CD14-positive monocyte (primary cell): ENCODE results near the gene LAMA4. TPM values are rescaled to one million over a fixed set of nuclear protein-coding genes. Genes with fewer than 3 reads are reported as not detected.

ENCODE experiments used
- DNase-seq, 3 donors: peaks; one replicate each; pipeline ENCODE4 v3.0.0-alpha.2; 2011 to 2022
- H2AFZ ChIP-seq: 2 replicates; pipeline ENCODE4 v1.6.0; 2012; ENCODE audit warnings: mild to moderate bottlenecking, low read depth, low read length, inconsistent platforms; ENCODE audit not compliant: insufficient read depth, poor library complexity, severe bottlenecking
- H3K27ac ChIP-seq, 2 donors: 1 replicate in 1 of 2; 2 replicates in 1 of 2; pipeline ENCODE4 v1.5.1; 2012 to 2013; ENCODE audit warnings: low read length in 2 of 2, control low read depth in 1 of 2, inconsistent platforms in 1 of 2, low read depth in 1 of 2, mild to moderate bottlenecking in 1 of 2
- H3K27me3 ChIP-seq, 2 donors: one replicate each; pipeline versions ENCODE4 v1.6.0 to v1.6.1; 2011 to 2013; ENCODE audit warnings: low read length in 2 of 2; ENCODE audit not compliant: control insufficient read depth in 2 of 2, insufficient read depth in 2 of 2
- H3K36me3 ChIP-seq, 2 donors: replicated peaks in 1 of 2; 1 replicate in 1 of 2; 2 replicates in 1 of 2; pipeline versions ENCODE4 v1.5.1 to v1.6.1; 2012 to 2013; ENCODE audit warnings: low read length in 2 of 2, control low read depth in 1 of 2, inconsistent platforms in 1 of 2, mild to moderate bottlenecking in 1 of 2; ENCODE audit not compliant: insufficient read depth in 2 of 2, control insufficient read depth in 1 of 2
- H3K4me1 ChIP-seq, 2 donors: 1 replicate in 1 of 2; 2 replicates in 1 of 2; pipeline versions ENCODE4 v1.5.1 to v1.6.1; 2012 to 2013; ENCODE audit warnings: low read length in 2 of 2, control low read depth in 1 of 2, inconsistent platforms in 1 of 2, mild to moderate bottlenecking in 1 of 2, moderate library complexity in 1 of 2; ENCODE audit not compliant: insufficient read depth in 2 of 2, control insufficient read depth in 1 of 2
- H3K4me2 ChIP-seq: replicated peaks from 2 replicates; pipeline ENCODE3; 2012; ENCODE audit warnings: low read length, moderate library complexity, mild to moderate bottlenecking; ENCODE audit not compliant: poor library complexity, severe bottlenecking; ENCODE audit errors: extremely low read depth
- H3K4me3 ChIP-seq, 3 experiments: fragments of 200-600 bp in 1 of 3; sonication (generic) in 1 of 3; replicated peaks in 1 of 3; 1 replicate in 2 of 3; 2 replicates in 1 of 3; pipeline ENCODE4 v1.5.1; 2011 to 2013; ENCODE audit warnings: low read length in 3 of 3, mild to moderate bottlenecking in 3 of 3, control low read depth in 2 of 3, low read depth in 2 of 3, inconsistent platforms in 1 of 3, moderate library complexity in 1 of 3
- H3K79me2 ChIP-seq: 2 replicates; pipeline ENCODE4 v1.6.0; 2012; ENCODE audit warnings: mild to moderate bottlenecking, control low read depth, inconsistent platforms, low read length, moderate library complexity; ENCODE audit not compliant: insufficient read depth
- H3K9ac ChIP-seq: 2 replicates; pipeline ENCODE4 v1.6.0; 2017; ENCODE audit warnings: low read length, mild to moderate bottlenecking; ENCODE audit not compliant: insufficient read depth, poor library complexity, severe bottlenecking
- H3K9me3 ChIP-seq, 2 donors: replicated peaks in 1 of 2; 1 replicate in 1 of 2; 2 replicates in 1 of 2; pipeline versions ENCODE4 v1.5.1 to v1.6.1; 2012 to 2013; ENCODE audit warnings: low read length in 2 of 2, control low read depth in 1 of 2; ENCODE audit not compliant: control insufficient read depth in 1 of 2, insufficient read depth in 1 of 2
- H4K20me1 ChIP-seq: 2 replicates; pipeline ENCODE4 v1.6.0; 2012; ENCODE audit warnings: mild to moderate bottlenecking, low read length, control low read depth, moderate library complexity; ENCODE audit not compliant: insufficient read depth
- H3K27ac Mint-ChIP-seq, 7 donors: one replicate each; pipeline ENCODE4 v1.8.0; 2020; ENCODE audit warnings: mild to moderate bottlenecking in 7 of 7, mixed read lengths in 7 of 7, moderate library complexity in 6 of 7, inconsistent platforms in 2 of 7
- H3K27me3 Mint-ChIP-seq, 3 donors: one replicate each; pipeline ENCODE4 v1.8.0; 2021 to 2022; ENCODE audit warnings: low read depth in 3 of 3, mild to moderate bottlenecking in 3 of 3, mixed read lengths in 3 of 3, moderate library complexity in 3 of 3, inconsistent platforms in 1 of 3
- H3K36me3 Mint-ChIP-seq, 2 donors: one replicate each; pipeline ENCODE4 v1.8.0; 2020; ENCODE audit warnings: mixed read lengths in 2 of 2, inconsistent platforms in 1 of 2, mild to moderate bottlenecking in 1 of 2
- H3K4me1 Mint-ChIP-seq: one replicate; pipeline ENCODE4 v1.8.0; 2020; ENCODE audit warnings: mild to moderate bottlenecking, mixed read lengths
- H3K4me3 Mint-ChIP-seq, 2 donors: one replicate each; pipeline ENCODE4 v1.8.0; 2020; ENCODE audit warnings: mild to moderate bottlenecking in 2 of 2, mixed read lengths in 2 of 2, moderate library complexity in 1 of 2
- H3K9me3 Mint-ChIP-seq, 7 donors: one replicate each; pipeline ENCODE4 v1.8.0; 2020 to 2022; ENCODE audit warnings: mixed read lengths in 7 of 7, mild to moderate bottlenecking in 6 of 7, moderate library complexity in 6 of 7, inconsistent platforms in 2 of 7
- WGBS: methylation state at CpG from one replicate; pipeline ENCODE4 v1.1.5; 2013; ENCODE audit warnings: missing lambda C conversion rate; ENCODE audit not compliant: insufficient coverage; 5-methylcytosine and 5-hydroxymethylcytosine counted together
- intact Hi-C, 2 donors: fragments of 100-400 bp; cut with micrococcal nuclease; formaldehyde crosslinking; loops; one replicate each; pipeline versions ENCODE4 v1.15.0 to v1.15.1; 2023
- polyA plus RNA-seq, 3 donors: library from polyadenylated mRNA; depleted of rRNA in 1 of 3; unstranded in 2 of 3; stranded (reverse) in 1 of 3; fragments of 300-500 nt in 2 of 3; fragments of >200 nt in 1 of 3; fragmentation: Illumina TruSeq in 2 of 3; gene quantifications; 1 replicate in 2 of 3; 2 replicates in 1 of 3; pipeline ENCODE4 v1.2.3, GENCODE V29; 2012 to 2021
- TF ChIP-seq, protein P1 (sequence below): fragments of 200-600 bp; IDR thresholded peaks from one replicate; pipeline ENCODE4 v1.8.0; 2022; ENCODE audit warnings: antibody characterized with exemption, mild to moderate bottlenecking

The LAMA4 gene
- polyA plus RNA-seq, 3 donors, result not detected

DNA sequence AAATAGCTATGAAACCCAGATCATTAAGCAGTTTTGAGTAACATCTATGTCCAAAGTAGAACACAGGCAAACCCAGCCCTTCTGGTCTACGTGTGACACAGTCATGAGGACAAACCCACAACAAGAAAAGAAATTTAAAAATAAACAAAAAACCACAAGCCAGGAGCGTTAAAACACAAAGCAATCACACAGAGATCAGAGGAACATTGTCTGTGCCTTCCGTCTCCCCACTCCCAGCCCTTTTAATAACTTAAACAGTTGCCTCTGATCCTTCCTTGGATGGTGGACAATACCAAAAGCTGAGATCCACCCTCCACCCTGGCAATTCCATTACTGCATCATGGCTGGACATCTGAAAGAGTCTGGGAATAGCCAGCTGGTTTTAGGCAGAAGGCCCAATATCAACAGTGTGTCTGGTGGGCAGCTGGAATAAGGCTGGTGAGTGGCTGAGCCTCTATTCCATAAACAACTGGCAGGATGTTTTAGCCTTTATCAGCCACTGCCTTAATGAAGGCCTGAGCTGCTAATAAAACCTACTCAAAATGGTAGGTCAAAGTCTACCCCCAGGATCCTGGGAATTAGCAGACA lies 15.7 kb upstream of the LAMA4 start:
- Histone ChIP-seq H3K4me1 (no peaks in the 10 kb centered on the region), H3K27ac (no peak overlapping the region), H3K9ac (no peak overlapping the region), H4K20me1 (no peaks in the 10 kb centered on the region), H3K36me3 (no peaks in the 10 kb centered on the region), H3K79me2 (no peaks in the 10 kb centered on the region), H3K4me3 (no peak overlapping the region), H3K4me2 (no peak overlapping the region), H2AFZ (no peak overlapping the region), H3K27me3 (no peaks in the 10 kb centered on the region), H3K9me3 (no peaks in the 10 kb centered on the region)
- no peak for DNase-seq
- Mint-ChIP-seq H3K4me3 (no peak overlapping the region), H3K27ac (no peak overlapping the region), H3K4me1 (no peaks in the 10 kb centered on the region), H3K36me3 (no peaks in the 10 kb centered on the region), H3K9me3 (peaks cover 0 to 2% (median 0%) of the 10 kb centered on the region in 7 donors), H3K27me3 (peaks cover 0 to 4% (median 2%) of the 10 kb centered on the region in 3 donors)
- TF ChIP-seq, protein P1, sequence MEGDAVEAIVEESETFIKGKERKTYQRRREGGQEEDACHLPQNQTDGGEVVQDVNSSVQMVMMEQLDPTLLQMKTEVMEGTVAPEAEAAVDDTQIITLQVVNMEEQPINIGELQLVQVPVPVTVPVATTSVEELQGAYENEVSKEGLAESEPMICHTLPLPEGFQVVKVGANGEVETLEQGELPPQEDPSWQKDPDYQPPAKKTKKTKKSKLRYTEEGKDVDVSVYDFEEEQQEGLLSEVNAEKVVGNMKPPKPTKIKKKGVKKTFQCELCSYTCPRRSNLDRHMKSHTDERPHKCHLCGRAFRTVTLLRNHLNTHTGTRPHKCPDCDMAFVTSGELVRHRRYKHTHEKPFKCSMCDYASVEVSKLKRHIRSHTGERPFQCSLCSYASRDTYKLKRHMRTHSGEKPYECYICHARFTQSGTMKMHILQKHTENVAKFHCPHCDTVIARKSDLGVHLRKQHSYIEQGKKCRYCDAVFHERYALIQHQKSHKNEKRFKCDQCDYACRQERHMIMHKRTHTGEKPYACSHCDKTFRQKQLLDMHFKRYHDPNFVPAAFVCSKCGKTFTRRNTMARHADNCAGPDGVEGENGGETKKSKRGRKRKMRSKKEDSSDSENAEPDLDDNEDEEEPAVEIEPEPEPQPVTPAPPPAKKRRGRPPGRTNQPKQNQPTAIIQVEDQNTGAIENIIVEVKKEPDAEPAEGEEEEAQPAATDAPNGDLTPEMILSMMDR, result no peak
- intact Hi-C loops, result no loop called here
- 79% methylated on average over 3 of the region's 3 CpGs for WGBS

- Mint-ChIP-seq H3K9me3 (peaks cover 0 to 2% (median 0%) of the 10 kb centered on the region in 7 donors), H3K27me3 (peaks cover 0 to 4% (median 2%) of the 10 kb centered on the region in 3 donors), H3K27ac (no peak overlapping the region), H3K4me3 (no peak overlapping the region), H3K4me1 (no peaks in the 10 kb centered on the region), H3K36me3 (no peaks in the 10 kb centered on the region)
- TF ChIP-seq, protein P1, result no peak
- Histone ChIP-seq H3K4me1 (no peaks in the 10 kb centered on the region), H3K9ac (no peak overlapping the region), H2AFZ (no peak overlapping the region), H4K20me1 (no peaks in the 10 kb centered on the region), H3K79me2 (no peaks in the 10 kb centered on the region), H3K4me3 (no peak overlapping the region), H3K27me3 (no peaks in the 10 kb centered on the region), H3K36me3 (no peaks in the 10 kb centered on the region), H3K27ac (no peak overlapping the region), H3K9me3 (no peaks in the 10 kb centered on the region), H3K4me2 (no peak overlapping the region)
- 47% methylated on average over 3 of the region's 5 CpGs for WGBS
- DNase-seq, result no peak
- intact Hi-C loops, result no loop called here
Measured at GRCh38 chr6:112269114-112269513, 14.7 kb upstream of the LAMA4 start.
